ENCODE data around the gene GTF2IRD2.
"Not testable (repeated sequence)": the region's sequence is repeated elsewhere in the genome, so short reads cannot be mapped to it uniquely, and the experiment has no call there.

GTF2IRD2 gene

GRCh38 chr7:74788369-74789150 is 62.8 kb downstream of the GTF2IRD2 start:
- not testable (repeated sequence) for DNase-seq (ENCODE audit: low spot score)

DNA sequence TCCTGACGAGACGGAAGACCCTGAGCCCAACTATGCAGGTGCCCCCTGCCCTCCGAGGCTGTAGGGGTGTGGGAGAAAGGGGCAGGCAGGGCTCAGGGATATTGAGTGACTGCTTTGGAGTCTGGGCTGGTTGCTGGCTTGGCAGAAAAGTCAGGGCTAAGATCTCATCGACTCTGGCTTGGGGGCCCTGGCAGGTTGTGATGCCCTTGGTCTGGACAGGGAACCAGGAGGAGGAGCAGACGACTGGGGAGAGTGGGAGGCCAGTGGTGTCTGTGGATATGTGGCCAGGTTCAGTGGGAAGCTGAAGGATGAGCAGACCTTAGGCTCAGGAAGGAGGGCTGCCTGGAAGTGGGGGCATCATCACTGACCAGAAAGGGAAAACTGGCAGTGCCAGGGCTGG is 67.8 kb downstream of the GTF2IRD2 start:
- not testable (repeated sequence) for DNase-seq (ENCODE audit: low spot score)

DNA sequence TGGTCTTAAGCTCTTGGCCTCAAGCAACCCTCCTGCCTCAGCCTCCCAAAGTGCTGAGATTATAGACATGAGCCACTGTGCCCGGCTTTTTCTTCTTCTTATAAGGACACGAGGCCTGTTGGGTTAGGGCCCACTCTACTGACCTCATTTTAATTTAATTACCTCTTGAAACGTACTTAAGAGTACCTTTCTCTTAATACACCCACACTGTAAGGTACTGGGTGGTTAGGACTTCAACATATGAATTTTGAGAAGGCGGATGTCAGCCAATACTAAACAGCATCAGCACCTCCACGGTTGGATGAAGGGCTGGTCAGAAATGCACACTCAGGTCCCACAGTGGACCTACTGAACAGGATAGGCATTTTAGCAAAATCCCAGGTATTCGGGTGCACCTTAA is 69.7 kb downstream of the GTF2IRD2 start:
- DNase-seq (ENCODE audit: low spot score), result not testable (repeated sequence)

- DNase-seq (ENCODE audit: low spot score), result not testable (repeated sequence)
Observed at GRCh38 chr7:74779053-74779452, 72.4 kb downstream of the GTF2IRD2 start.

DNA sequence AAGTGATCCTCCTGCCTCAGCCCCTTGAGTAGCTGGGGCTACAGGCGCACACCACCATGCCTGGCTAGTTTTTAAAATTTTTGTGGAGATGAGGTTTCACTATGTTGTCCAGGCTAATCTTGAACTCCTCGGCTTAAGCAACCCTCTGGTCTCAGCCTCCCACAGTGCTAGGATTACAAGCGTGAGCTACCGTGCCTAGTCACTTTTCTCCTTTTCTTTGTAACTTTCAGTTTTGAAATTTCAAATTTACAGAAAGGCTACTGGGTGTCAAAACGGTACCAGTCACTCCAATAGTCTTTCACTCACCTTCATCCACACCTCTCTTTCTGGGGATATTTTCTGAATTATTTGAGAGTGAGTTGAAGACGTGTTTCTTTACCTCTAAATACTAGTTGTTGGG is 76.3 kb downstream of the GTF2IRD2 start:
- DNase-seq (ENCODE audit: low spot score), result not testable (repeated sequence)

- not testable (repeated sequence) for DNase-seq (ENCODE audit: low spot score)
Observed at GRCh38 chr7:74773760-74774750, 77.3 kb downstream of the GTF2IRD2 start, which contains the start of gene NCF1. TSS of gene NCF1 (plus strand) at chr7:74774011. CDS start at chr7:74774032, 21 bp downstream.

DNA sequence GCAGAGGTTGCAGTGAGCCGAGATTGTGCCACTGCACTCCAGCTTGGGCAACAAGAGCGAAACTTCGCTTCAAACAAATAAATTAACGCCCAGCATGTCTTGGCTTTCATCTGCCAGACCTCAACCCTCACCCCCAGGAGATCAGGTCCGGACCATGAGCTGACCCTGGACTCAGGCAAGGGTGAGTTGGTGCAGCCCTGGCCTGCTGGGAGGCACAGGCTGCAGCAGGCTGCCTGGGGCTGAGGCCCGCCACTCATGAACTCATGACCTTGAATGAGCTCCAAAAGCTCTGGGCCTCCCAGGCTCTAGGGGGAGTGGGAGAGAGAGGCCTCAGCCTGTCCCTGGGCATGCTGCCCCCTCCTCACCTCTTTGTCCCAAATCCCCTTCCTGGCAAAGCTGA is 79.3 kb downstream of the GTF2IRD2 start:
- not testable (repeated sequence) for DNase-seq (ENCODE audit: low spot score)

- not testable (repeated sequence) for DNase-seq (ENCODE audit: low spot score)
Observed at GRCh38 chr7:74770062-74770461, 81.3 kb downstream of the GTF2IRD2 start.

GRCh38 chr7:74766991-74767390 is 84.4 kb downstream of the GTF2IRD2 start:
- DNase-seq (ENCODE audit: low spot score), result not testable (repeated sequence)

GRCh38 chr7:74766509-74766908 is 84.9 kb downstream of the GTF2IRD2 start:
- not testable (repeated sequence) for DNase-seq (ENCODE audit: low spot score)

DNA sequence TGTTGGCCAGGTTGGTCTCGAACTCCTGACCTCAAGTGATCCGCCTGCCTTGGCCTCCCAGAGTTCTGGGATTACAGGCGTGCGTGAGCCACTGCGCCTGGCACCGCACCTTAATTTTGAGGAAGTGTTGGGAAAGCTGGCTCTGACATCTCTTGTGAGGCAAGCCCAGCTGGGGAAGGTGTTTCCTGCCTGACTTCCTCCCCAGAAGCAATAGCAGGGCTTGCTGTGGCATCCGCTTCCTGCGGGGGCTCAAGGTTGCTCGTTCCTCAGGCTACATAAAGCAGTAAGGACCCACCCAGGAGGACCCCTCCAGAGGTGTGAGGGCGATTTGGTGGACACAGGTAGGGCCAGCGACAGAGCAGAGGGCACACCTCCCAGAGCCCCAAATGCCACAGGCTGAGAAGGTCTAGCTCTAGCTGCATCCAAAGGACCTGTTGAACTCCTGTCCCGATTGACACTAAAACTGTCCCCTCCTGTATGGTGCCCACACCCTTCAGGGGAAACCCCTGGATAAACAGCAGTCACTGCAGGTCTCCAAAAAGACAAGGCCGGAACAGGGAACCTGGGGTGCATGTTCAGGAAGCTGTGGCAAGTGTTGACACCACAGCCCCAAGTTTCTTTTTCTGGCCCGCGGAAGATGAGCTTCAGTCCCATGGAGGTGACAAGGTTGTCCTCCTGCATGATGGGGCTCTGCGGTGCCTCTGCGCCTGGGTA is 86.0 kb downstream of the GTF2IRD2 start:
- not testable (repeated sequence) for DNase-seq (ENCODE audit: low spot score)

- DNase-seq (ENCODE audit: low spot score), result not testable (repeated sequence)
Observed at GRCh38 chr7:74758982-74759381, 92.4 kb downstream of the GTF2IRD2 start.

DNA sequence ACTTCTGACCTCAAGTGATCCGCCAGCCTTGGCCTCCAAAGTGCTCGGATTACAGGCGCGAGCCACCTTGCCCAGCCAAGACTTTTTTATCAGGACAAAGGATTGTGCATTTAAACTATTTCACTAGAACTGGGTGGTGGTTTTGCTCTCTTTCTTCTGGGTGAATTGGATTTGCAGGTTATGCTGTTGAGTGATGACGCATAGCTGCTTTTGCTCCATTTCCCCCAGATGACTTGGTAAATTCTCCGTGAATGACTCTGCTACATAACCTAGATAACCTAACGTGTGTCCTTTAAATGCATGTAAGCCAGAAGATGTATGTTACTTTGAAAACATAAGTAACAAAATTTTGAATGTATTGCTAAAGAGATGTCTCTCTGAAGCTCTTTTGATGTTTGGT is 93.1 kb downstream of the GTF2IRD2 start:
- DNase-seq (ENCODE audit: low spot score), result not testable (repeated sequence)

GRCh38 chr7:74756673-74757072 is 94.7 kb downstream of the GTF2IRD2 start:
- not testable (repeated sequence) for DNase-seq (ENCODE audit: low spot score)

DNA sequence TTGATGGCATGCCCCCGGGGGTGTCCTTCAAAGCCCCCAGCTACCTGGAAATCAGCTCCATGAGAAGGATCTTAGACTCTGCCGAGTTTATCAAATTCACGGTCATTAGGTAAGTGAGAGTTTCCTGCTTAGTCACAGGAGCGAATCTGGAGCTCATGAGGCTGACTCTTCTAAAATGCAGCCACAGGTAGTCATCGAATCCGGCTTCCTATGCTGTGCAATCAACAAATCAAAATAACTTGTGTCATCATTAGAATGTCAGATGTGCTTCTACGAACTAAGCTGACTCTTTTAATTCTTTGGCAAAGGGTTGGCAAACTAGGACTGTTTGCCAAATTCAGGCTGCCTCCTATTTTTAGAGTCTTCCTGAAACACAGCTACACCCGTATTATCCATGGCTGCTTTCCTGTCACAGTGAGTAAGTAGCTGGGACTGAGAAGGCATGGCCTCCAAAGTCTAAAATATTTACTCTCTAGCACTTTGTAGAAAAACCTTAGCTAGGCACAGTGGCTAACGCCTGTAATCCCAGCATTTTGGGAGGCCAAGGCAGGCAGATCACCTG is 97.4 kb downstream of the GTF2IRD2 start:
- not testable (repeated sequence) for DNase-seq (ENCODE audit: low spot score)

All from iPS-NIHi11 (cell line).